K562 (cell line): ENCODE results near the gene PPFIA3. TPM values are rescaled to one million over a fixed set of nuclear protein-coding genes. Genes with fewer than 3 reads are reported as not detected.
A peak's percentile ranks its signal among the peaks of the same experiment; 100 is the strongest.

Source experiments
- BCL6 ChIP-seq: fragments of 250-450 bp; sonication (Bioruptor Pico); IDR thresholded peaks from 2 replicates; pipeline ENCODE4 v1.4.0; 2020
- BDP1 ChIP-seq: IDR thresholded peaks from 3 replicates; pipeline ENCODE4 v1.6.1; 2011; ENCODE audit not compliant: insufficient read length, insufficient read depth
- CSDE1 ChIP-seq, 2 experiments: fragments of 450-650 bp; IDR thresholded peaks; 2 replicates each; pipeline ENCODE4 v1.6.1; 2016; ENCODE audit warnings: mild to moderate bottlenecking in 1 of 2
- DNMT1 ChIP-seq: fragments of 450-650 bp; IDR thresholded peaks from 2 replicates; pipeline ENCODE4 v1.6.1; 2016; ENCODE audit warnings: antibody characterized with exemption, mild to moderate bottlenecking
- ELF1 ChIP-seq: fragments of 200-800 bp; sonication (Bioruptor generic); IDR thresholded peaks from 2 replicates; pipeline ENCODE4 v1.6.1; 2016; ENCODE audit warnings: missing genetic modification characterization, missing compliant biosample characterization
- FOXK1 ChIP-seq: sonication (generic); formaldehyde crosslinking; IDR thresholded peaks from 2 replicates; pipeline ENCODE4 v1.8.0; 2022; ENCODE audit warnings: missing genetic modification reagents, mild to moderate bottlenecking, borderline replicate concordance
- HDAC1 ChIP-seq, 2 experiments: fragments of 450-650 bp; IDR thresholded peaks; 2 replicates each; pipeline ENCODE4 v1.6.1; 2016 to 2017; ENCODE audit warnings: inconsistent platforms in 1 of 2, mild to moderate bottlenecking in 1 of 2, moderate library complexity in 1 of 2
- HDAC6 ChIP-seq: IDR thresholded peaks from 2 replicates; pipeline ENCODE4 v1.6.1; 2012; ENCODE audit warnings: low read depth, mild to moderate bottlenecking, control low read depth, inconsistent platforms, low read length, moderate library complexity
- HSF4 ChIP-seq: fragments of 250-450 bp; sonication (Bioruptor Pico); IDR thresholded peaks from 2 replicates; pipeline ENCODE4 v2.1.2; 2022; ENCODE audit warnings: mild to moderate bottlenecking, moderate library complexity, borderline replicate concordance
- KAT7 ChIP-seq: sonication (generic); formaldehyde crosslinking; IDR thresholded peaks from 2 replicates; pipeline ENCODE4 v1.8.0; 2022; ENCODE audit warnings: missing genetic modification reagents, mild to moderate bottlenecking, borderline replicate concordance
- NCOA2 ChIP-seq, 2 experiments: fragments of 450-650 bp; IDR thresholded peaks; 2 replicates each; pipeline ENCODE4 v1.6.1; 2018; ENCODE audit warnings: mild to moderate bottlenecking in 2 of 2, moderate library complexity in 1 of 2; ENCODE audit not compliant: partially characterized antibody in 2 of 2
- PCBP1 ChIP-seq: fragments of 200-400 bp; formaldehyde crosslinking; IDR thresholded peaks from 2 replicates; pipeline ENCODE4 v1.6.1; 2018; ENCODE audit warnings: mild to moderate bottlenecking, low read depth, low read length; ENCODE audit not compliant: poor library complexity, severe bottlenecking
- SMC3 ChIP-seq: conservative IDR thresholded peaks from 2 replicates; pipeline ENCODE4 v1.6.1; 2011; ENCODE audit warnings: low read depth, low read length, improper control_type of control experiment; ENCODE audit not compliant: insufficient read depth
- TAF7 ChIP-seq: fragments of 450-650 bp; IDR thresholded peaks from 2 replicates; pipeline ENCODE4 v1.6.1; 2016; ENCODE audit warnings: missing genetic modification characterization, missing compliant biosample characterization
- ZNF444 ChIP-seq: fragments of 250-450 bp; sonication (Bioruptor Pico); IDR thresholded peaks from 2 replicates; pipeline ENCODE4 v1.4.0; 2020; ENCODE audit warnings: mild to moderate bottlenecking, moderate library complexity
- ZNF707 ChIP-seq: fragments of 250-450 bp; sonication (Bioruptor Pico); conservative IDR thresholded peaks from 2 replicates; pipeline ENCODE4 v1.8.0; 2022; ENCODE audit warnings: inconsistent platforms, mild to moderate bottlenecking, moderate library complexity
- polyA plus RNA-seq, 8 experiments: library from polyadenylated mRNA; depleted of rRNA in 4 of 8; stranded (reverse) in 5 of 8; unstranded in 3 of 8; fragments of >200 nt; fragmentation: Nextera tagmentation in 2 of 8; fragmentation: Illumina TruSeq in 1 of 8; extraction: Ambion mirVana in 2 of 8; extraction: Trizol in 1 of 8; gene quantifications; 2 replicates each; pipeline versions ENCODE4 v1.2.1 to v1.2.3, GENCODE V29; 2011 to 2014; ENCODE audit warnings: inconsistent platforms in 1 of 8, missing spikeins in 1 of 8
- total RNA-seq, 7 experiments: library from RNA; depleted of rRNA in 6 of 7; stranded (reverse); fragments of >200 nt in 6 of 7; fragmentation: Illumina TruSeq in 2 of 7; extraction: Trizol in 2 of 7; gene quantifications; 2 replicates each; pipeline versions ENCODE4 v1.2.1 to v1.2.3, GENCODE V29; 2011 to 2021; ENCODE audit warnings: low replicate concordance in 1 of 7
- TF ChIP-seq, protein P1 (sequence below): sonication (generic); formaldehyde crosslinking; IDR thresholded peaks from 2 replicates; pipeline ENCODE4 v1.8.0; 2023; ENCODE audit warnings: mild to moderate bottlenecking, missing genetic modification reagents
- TF ChIP-seq, protein P2 (sequence below): fragments of 250-450 bp; sonication (Bioruptor Pico); IDR thresholded peaks from 2 replicates; pipeline ENCODE4 v1.5.0; 2021
- TF ChIP-seq, protein P3 (sequence below): sonication (generic); formaldehyde crosslinking; IDR thresholded peaks from 2 replicates; pipeline ENCODE4 v1.8.0; 2022; ENCODE audit warnings: missing genetic modification reagents, mild to moderate bottlenecking, moderate library complexity, borderline replicate concordance
- TF ChIP-seq, protein P4 (sequence below): fragments of 250-450 bp; sonication (Bioruptor Pico); IDR thresholded peaks from 2 replicates; pipeline ENCODE4 v1.4.0; 2020

PPFIA3 gene
- total and polyA plus RNA-seq, 9 of the 15 experiments (the other 6 are each of a cell fraction or from before 2014, with no cell fraction given): 0.10 to 53.0 (median 17.6) TPM

DNA sequence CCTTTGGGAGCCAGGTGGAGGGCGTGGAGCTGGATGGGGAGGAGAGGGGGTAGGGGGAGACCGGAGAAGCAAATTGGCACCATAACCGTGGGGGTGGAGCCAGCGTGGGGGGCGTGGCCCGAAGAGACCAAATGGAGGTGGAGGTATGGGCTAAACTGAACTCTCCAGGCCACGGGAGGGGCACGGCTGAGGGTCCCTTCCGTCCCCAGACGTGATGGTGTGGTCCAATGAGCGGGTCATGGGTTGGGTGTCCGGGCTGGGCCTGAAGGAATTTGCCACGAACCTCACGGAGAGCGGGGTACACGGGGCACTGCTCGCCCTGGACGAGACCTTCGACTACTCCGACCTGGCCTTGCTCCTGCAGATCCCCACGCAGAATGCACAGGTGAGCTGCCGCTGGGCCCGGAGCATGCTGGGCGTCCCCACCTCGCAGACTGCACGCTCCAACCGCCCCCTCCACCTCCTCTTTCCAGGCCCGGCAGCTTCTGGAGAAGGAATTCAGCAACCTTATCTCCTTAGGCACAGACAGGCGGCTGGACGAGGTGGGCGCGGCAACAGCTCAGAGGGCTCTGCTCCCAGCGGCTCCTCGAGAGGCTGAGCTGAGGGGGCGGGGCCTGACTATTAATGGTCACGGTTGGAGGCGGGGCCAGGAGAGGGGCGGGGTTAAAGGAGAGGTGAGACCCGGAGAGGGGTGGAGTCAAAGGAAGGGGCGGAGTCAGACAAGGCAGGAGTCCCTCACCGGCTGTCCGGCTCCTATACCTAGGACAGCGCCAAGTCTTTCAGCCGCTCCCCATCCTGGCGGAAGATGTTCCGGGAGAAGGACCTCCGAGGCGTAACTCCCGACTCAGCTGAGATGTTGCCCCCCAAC, 29.7 kb downstream of the PPFIA3 start (continued):
- no peak for TF ChIP-seq KAT7 (CRISPR knock-in tag)
- TF ChIP-seq, protein P1, sequence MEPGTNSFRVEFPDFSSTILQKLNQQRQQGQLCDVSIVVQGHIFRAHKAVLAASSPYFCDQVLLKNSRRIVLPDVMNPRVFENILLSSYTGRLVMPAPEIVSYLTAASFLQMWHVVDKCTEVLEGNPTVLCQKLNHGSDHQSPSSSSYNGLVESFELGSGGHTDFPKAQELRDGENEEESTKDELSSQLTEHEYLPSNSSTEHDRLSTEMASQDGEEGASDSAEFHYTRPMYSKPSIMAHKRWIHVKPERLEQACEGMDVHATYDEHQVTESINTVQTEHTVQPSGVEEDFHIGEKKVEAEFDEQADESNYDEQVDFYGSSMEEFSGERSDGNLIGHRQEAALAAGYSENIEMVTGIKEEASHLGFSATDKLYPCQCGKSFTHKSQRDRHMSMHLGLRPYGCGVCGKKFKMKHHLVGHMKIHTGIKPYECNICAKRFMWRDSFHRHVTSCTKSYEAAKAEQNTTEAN (CRISPR knock-in tag): no peak
- TF ChIP-seq TAF7 (tag): no peak
- no peak for TF ChIP-seq HSF4 (CRISPR knock-in tag)
- TF ChIP-seq NCOA2 (IDR thresholded peaks at IDR 0.05; ENCODE audit: partially characterized antibody in 2 of 2): no peak
- TF ChIP-seq HDAC1 (IDR thresholded peaks at IDR 0.05): no peak
- TF ChIP-seq PCBP1: peak; percentile 39
- TF ChIP-seq HDAC6: no peak
- TF ChIP-seq, protein P2, sequence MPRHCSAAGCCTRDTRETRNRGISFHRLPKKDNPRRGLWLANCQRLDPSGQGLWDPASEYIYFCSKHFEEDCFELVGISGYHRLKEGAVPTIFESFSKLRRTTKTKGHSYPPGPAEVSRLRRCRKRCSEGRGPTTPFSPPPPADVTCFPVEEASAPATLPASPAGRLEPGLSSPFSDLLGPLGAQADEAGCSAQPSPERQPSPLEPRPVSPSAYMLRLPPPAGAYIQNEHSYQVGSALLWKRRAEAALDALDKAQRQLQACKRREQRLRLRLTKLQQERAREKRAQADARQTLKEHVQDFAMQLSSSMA: no peak
- no peak for TF ChIP-seq ELF1 (tag)
- TF ChIP-seq ZNF707 (CRISPR knock-in tag): no peak
- no peak for TF ChIP-seq DNMT1
- TF ChIP-seq, protein P3, sequence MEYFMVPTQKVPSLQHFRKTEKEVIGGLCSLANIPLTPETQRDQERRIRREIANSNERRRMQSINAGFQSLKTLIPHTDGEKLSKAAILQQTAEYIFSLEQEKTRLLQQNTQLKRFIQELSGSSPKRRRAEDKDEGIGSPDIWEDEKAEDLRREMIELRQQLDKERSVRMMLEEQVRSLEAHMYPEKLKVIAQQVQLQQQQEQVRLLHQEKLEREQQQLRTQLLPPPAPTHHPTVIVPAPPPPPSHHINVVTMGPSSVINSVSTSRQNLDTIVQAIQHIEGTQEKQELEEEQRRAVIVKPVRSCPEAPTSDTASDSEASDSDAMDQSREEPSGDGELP (CRISPR knock-in tag): peak; percentile 92
- TF ChIP-seq BCL6: no peak
- TF ChIP-seq FOXK1 (CRISPR knock-in tag): no peak
- TF ChIP-seq CSDE1 (IDR thresholded peaks at IDR 0.05): no peak
- no peak for TF ChIP-seq SMC3
- TF ChIP-seq, protein P4, sequence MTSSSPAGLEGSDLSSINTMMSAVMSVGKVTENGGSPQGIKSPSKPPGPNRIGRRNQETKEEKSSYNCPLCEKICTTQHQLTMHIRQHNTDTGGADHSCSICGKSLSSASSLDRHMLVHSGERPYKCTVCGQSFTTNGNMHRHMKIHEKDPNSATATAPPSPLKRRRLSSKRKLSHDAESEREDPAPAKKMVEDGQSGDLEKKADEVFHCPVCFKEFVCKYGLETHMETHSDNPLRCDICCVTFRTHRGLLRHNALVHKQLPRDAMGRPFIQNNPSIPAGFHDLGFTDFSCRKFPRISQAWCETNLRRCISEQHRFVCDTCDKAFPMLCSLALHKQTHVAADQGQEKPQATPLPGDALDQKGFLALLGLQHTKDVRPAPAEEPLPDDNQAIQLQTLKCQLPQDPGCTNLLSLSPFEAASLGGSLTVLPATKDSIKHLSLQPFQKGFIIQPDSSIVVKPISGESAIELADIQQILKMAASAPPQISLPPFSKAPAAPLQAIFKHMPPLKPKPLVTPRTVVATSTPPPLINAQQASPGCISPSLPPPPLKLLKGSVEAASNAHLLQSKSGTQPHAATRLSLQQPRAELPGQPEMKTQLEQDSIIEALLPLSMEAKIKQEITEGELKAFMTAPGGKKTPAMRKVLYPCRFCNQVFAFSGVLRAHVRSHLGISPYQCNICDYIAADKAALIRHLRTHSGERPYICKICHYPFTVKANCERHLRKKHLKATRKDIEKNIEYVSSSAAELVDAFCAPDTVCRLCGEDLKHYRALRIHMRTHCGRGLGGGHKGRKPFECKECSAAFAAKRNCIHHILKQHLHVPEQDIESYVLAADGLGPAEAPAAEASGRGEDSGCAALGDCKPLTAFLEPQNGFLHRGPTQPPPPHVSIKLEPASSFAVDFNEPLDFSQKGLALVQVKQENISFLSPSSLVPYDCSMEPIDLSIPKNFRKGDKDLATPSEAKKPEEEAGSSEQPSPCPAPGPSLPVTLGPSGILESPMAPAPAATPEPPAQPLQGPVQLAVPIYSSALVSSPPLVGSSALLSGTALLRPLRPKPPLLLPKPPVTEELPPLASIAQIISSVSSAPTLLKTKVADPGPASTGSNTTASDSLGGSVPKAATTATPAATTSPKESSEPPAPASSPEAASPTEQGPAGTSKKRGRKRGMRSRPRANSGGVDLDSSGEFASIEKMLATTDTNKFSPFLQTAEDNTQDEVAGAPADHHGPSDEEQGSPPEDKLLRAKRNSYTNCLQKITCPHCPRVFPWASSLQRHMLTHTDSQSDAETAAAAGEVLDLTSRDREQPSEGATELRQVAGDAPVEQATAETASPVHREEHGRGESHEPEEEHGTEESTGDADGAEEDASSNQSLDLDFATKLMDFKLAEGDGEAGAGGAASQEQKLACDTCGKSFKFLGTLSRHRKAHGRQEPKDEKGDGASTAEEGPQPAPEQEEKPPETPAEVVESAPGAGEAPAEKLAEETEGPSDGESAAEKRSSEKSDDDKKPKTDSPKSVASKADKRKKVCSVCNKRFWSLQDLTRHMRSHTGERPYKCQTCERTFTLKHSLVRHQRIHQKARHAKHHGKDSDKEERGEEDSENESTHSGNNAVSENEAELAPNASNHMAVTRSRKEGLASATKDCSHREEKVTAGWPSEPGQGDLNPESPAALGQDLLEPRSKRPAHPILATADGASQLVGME (CRISPR knock-in tag): peak; percentile 50; the same call in 1 of the 2 replicates
- no peak for TF ChIP-seq ZNF444 (CRISPR knock-in tag)
- TF ChIP-seq BDP1: no peak
